Activated T-cell treated with anti-CD3 and anti-CD28 coated beads, Interleukin-2, amount 50 U/mL, for 72 hours (primary cell): Measurements from ENCODE around the gene PQBP1. TPM values are rescaled to one million over a fixed set of nuclear protein-coding genes. Genes with fewer than 3 reads are reported as not detected.
"Not testable (repeated sequence)": the region's sequence is repeated elsewhere in the genome, so short reads cannot be mapped to it uniquely, and the experiment has no call there.

ENCODE experiments used
- ATAC-seq, 2 donors: fragments of 150-1000 bp; cut with Tn5 transposase; replicated peaks in 1 of 2; 2 replicates each; pipeline ENCODE4 v1.10.0; 2021; ENCODE audit warnings: moderate library complexity in 2 of 2, mild to moderate bottlenecking in 1 of 2
- DNase-seq, 2 donors: peaks; one replicate each; pipeline ENCODE4 v3.0.0; 2021 to 2022; ENCODE audit warnings: mixed read lengths in 1 of 2
- H3K27ac Mint-ChIP-seq: one replicate; pipeline ENCODE4 v1.8.0; 2022; ENCODE audit warnings: mild to moderate bottlenecking, moderate library complexity, mixed read lengths
- H3K27me3 Mint-ChIP-seq: one replicate; pipeline ENCODE4 v1.8.0; 2022; ENCODE audit warnings: low read depth, mixed read lengths
- H3K36me3 Mint-ChIP-seq, 2 donors: one replicate each; pipeline ENCODE4 v1.8.0; 2022; ENCODE audit warnings: mixed read lengths in 2 of 2, mild to moderate bottlenecking in 1 of 2; ENCODE audit not compliant: insufficient read depth in 2 of 2
- H3K4me1 Mint-ChIP-seq: one replicate; pipeline ENCODE4 v1.8.0; 2022; ENCODE audit warnings: low read depth, mixed read lengths
- H3K4me3 Mint-ChIP-seq, 2 donors: one replicate each; pipeline ENCODE4 v1.8.0; 2022; ENCODE audit warnings: mild to moderate bottlenecking in 2 of 2, mixed read lengths in 2 of 2, moderate library complexity in 2 of 2
- H3K9me3 Mint-ChIP-seq, 2 donors: one replicate each; pipeline ENCODE4 v1.8.0; 2022; ENCODE audit warnings: mixed read lengths in 2 of 2
- total RNA-seq, 2 donors: library from RNA; stranded (reverse); gene quantifications; one replicate each; pipeline ENCODE4 v1.2.3, GENCODE V29; 2022

The PQBP1 gene, protein sequence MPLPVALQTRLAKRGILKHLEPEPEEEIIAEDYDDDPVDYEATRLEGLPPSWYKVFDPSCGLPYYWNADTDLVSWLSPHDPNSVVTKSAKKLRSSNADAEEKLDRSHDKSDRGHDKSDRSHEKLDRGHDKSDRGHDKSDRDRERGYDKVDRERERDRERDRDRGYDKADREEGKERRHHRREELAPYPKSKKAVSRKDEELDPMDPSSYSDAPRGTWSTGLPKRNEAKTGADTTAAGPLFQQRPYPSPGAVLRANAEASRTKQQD
- 100 to 1,000 TPM; 114 to 125 TPM for total RNA-seq

DNA sequence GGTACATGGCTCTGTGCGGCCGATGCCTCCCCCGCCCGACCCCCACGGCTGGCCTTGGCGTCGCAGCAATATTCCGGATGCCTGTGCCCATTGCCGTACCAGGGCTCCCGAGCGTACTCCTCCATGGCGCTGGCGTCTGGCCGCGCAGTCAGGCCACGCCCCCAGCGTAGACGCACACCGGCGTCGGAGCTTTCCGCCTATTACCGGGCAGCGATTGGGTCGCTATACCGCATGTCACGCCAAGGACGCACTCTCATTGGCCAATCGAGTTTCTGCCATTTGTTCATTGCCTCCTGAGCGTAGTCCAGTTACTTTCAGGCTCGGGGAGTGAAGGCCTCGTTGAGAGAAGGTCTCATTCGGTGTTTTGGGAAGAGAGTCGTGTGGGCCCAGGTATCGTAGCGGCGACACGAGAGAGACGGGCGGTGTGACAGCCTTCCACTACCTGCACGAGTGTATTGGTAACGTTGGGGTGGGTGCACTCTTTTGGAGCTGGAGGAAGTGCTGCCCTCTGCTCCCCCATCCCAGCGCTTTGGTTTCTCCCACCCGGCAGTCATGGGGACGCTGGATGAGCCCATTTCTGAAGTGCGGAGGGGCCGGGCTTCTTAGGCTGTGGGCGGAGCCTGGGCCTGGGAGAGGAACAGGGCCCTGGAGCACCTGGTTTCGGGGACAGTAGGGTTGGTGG, at the start of gene PQBP1, which contains the start of gene TIMM17B:
Gene PQBP1, plus strand, starts transcription at position 306 of the 682 bp plus-strand sequence. CDS start 580 bp downstream, outside the sequence.
Gene TIMM17B, minus strand, starts transcription at position 144 of the 682 bp plus-strand sequence. Its CDS starts 19 bp downstream, at position 125.
- Mint-ChIP-seq H3K27ac (peak within 1 kb of the TSS; percentile 77), H3K4me3 (peak within 1 kb of the TSS; percentile 81 to 82), H3K27me3 (peaks cover 13% of the 10 kb centered on the region), H3K4me1 (peaks cover 28% of the 10 kb centered on the region), H3K36me3 (peaks cover 5 to 10% of the 10 kb centered on the region in 2 donors), H3K9me3 (no peaks in the 10 kb centered on the region)
- peak; percentile 86 to 89 for ATAC-seq
- DNase-seq: peak; percentile 87 to 90

DNA sequence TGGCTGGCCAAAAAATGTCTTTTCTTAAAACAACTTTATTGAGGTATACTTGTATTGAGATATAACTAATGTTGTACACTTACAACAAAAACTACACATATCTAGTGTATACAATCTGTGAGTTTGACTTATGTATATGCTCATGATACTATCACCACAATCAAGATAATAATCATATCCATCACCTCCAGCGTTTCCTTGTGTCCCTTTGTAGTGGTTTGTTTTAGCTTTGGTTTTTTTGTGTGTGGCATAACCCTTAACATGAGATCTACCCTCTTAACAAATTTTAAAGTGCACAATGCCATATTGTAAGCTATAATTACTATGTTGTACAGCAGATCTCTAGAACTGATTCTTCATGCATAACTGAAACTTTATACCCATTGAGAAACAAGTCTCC, 48.9 kb upstream of the PQBP1 start:
- Mint-ChIP-seq H3K9me3 (no peaks in the 10 kb centered on the region), H3K27me3 (peaks cover 33% of the 10 kb centered on the region), H3K4me3 (no peak overlapping the region), H3K4me1 (peaks cover 6% of the 10 kb centered on the region), H3K36me3 (no peaks in the 10 kb centered on the region), H3K27ac (no peak overlapping the region)
- DNase-seq: no peak
- ATAC-seq: no peak

DNA sequence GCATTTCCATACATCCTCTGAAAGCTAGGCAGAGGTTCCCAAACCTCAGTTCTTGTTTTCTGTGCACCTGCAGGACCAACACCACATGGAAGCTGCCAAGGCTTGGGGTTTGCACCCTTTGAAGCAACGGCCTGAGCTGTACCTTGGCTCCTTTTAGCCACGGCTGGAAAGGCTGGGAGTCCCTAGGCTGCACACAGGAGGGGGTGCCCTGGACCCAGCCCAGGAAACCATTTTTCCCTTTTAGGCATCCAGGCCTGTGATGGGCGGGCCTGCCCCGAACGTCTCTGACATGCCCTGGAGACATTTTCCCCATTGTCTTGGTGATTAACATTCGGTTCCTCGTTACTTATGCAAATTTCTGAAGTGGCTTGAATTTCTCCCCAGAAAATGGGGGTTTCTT, 44.9 kb upstream of the PQBP1 start:
- ATAC-seq (no peak), DNase-seq (no peak)
- H3K27ac Mint-ChIP-seq: no peak overlapping the region
- H3K27me3 Mint-ChIP-seq: peaks cover 61% of the 10 kb centered on the region
- H3K4me3 Mint-ChIP-seq: no peak overlapping the region
- H3K36me3 Mint-ChIP-seq: no peaks in the 10 kb centered on the region
- H3K4me1 Mint-ChIP-seq: peaks cover 6% of the 10 kb centered on the region
- H3K9me3 Mint-ChIP-seq: no peaks in the 10 kb centered on the region

DNA sequence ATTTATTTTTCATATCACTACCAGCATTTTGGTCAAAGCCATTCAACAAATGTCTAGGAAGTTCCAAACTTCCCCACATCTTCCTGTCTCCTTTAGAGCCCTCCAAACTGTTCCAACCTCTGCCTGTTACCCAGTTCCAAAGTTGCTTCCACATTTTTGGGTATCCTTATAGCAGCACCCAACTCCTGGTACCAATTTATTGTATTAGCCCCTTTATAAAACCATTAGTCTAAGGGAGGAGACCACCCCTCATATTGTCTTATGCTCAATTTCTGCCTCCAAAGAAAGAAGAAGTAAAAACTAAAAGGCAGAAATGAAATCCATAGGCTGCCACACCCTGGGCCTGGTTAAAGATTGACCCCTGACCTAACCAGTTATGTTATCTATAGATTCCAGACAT, 44.2 kb upstream of the PQBP1 start:
- not testable (repeated sequence) for DNase-seq, H3K36me3 Mint-ChIP-seq, H3K4me3 Mint-ChIP-seq, H3K27ac Mint-ChIP-seq, H3K4me1 Mint-ChIP-seq, ATAC-seq, H3K9me3 Mint-ChIP-seq
- H3K27me3 Mint-ChIP-seq: peaks cover 61% of the 10 kb centered on the region

DNA sequence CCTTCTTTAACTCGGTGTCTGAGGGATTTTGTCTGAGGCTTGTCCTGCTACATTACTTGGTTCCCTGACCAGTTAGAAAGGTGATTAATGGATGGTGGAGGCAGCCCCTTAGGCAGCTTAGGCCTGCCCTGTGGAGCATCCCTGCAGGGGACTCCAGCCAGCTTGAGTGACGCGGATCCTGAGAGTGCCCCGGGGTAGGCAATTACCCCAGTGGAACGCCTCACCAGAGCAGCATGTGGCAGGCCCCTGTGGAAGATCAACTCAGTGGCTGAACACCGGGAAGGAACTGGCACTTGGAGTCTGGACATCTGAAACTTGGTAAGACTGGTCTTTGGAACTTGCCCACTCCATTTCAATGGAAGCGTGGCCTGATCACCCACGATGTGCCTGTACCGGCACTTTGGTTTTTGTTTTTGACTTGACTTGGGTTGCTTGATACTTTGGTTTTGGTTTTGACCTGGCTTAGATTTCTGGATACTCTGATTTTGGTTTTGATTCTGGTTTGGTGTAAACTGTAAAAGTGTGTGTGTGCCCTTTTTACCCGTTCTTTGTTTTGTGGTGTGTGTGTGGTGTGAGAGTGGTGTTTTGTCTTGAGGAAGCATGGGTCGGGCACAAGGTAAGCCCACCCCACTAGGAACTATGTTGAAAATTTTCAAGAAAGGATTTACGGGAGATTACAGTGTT, 43.5 kb upstream of the PQBP1 start:
- H3K4me1 Mint-ChIP-seq, H3K27ac Mint-ChIP-seq, H3K9me3 Mint-ChIP-seq, DNase-seq, H3K36me3 Mint-ChIP-seq, ATAC-seq, H3K4me3 Mint-ChIP-seq: not testable (repeated sequence)
- H3K27me3 Mint-ChIP-seq: peaks cover 55% of the 10 kb centered on the region

DNA sequence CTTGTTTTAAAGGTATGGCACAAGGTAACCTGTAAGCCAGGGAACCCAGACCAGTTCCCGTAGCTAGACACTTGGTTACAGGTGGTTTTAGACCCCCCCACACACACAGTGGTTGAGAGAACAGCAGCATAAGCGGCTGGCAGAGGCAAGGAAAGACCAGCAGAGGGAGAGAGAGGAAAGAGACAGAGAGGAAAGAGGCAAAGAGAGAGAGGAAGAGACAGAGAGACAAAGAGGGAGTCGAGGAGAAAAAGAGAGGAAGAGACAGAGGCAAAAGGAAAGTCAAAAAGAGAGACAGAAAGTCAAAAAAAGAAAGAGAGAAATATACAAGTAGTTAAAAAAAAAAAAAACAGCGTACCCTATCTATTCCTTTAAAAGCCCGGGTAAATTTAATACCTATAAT, 42.8 kb upstream of the PQBP1 start:
- H3K9me3 Mint-ChIP-seq: no peaks in the 10 kb centered on the region
- no peak overlapping the region for H3K4me3 Mint-ChIP-seq
- ATAC-seq: no peak
- H3K4me1 Mint-ChIP-seq: no peaks in the 10 kb centered on the region
- DNase-seq: no peak
- H3K27me3 Mint-ChIP-seq: peaks cover 48% of the 10 kb centered on the region
- no peaks in the 10 kb centered on the region for H3K36me3 Mint-ChIP-seq
- H3K27ac Mint-ChIP-seq: no peak overlapping the region

DNA sequence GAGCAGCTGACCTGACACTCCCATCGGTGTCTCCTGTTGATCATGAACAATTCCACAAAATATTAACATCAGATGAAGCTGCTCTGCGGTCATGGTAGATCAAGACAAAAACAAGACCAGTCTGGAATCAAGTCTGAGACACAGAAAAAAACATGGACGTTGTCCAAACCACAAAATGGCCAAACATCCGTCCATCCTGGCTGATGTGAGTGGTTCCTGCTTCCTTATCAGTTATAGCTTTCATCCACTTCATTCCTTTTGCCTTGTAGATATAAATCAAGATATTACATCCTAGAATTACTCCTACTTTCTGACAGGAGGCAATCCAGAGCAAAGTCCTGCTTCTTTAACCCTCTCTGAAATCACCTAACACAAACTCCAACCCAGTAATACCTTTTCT, 33.5 kb upstream of the PQBP1 start:
- ATAC-seq (no peak), DNase-seq (no peak)
- H3K9me3 Mint-ChIP-seq: no peaks in the 10 kb centered on the region
- peaks cover 24% of the 10 kb centered on the region for H3K27me3 Mint-ChIP-seq
- H3K27ac Mint-ChIP-seq: no peak overlapping the region
- H3K4me3 Mint-ChIP-seq: no peak overlapping the region
- no peaks in the 10 kb centered on the region for H3K36me3 Mint-ChIP-seq
- no peaks in the 10 kb centered on the region for H3K4me1 Mint-ChIP-seq

DNA sequence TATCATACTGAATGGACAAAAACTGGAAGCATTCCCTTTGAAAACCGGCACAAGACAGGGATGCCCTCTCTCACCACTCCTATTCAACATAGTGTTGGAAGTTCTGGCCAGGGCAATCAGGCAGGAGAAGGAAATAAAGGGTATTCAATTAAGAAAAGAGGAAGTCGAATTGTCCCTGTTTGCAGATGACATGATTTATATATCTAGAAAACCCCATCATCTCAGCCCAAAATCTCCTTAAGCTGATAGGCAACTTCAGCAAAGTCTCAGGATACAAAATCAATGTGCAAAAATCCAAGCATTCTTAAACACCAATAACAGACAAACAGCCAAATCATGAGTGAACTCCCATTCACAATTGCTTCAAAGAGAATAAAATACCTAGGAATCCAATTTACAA, 25.7 kb upstream of the PQBP1 start:
- not testable (repeated sequence) for H3K9me3 Mint-ChIP-seq, H3K36me3 Mint-ChIP-seq, H3K4me3 Mint-ChIP-seq, H3K27ac Mint-ChIP-seq, ATAC-seq, DNase-seq, H3K4me1 Mint-ChIP-seq
- H3K27me3 Mint-ChIP-seq: peaks cover 60% of the 10 kb centered on the region

DNA sequence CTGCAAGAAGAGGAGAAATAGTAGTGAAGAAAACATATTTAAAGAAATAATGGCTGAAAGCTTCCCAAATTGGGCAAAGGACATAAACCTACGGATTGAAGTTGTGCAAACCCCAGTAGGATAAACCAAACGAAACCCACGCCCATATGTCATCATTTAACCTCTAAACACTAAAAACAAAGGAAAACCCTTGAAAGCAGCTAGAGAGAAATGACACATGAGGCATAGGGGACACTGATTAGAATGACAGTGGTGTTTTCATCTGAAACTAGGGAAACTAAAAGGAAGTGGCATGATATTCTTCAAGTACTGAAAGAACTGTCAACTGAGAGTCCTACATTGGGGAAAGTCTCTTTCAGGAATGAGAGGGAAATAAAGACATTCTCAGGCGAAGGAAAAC, 20.8 kb upstream of the PQBP1 start:
- H3K36me3 Mint-ChIP-seq, H3K27ac Mint-ChIP-seq, H3K9me3 Mint-ChIP-seq, H3K4me3 Mint-ChIP-seq, H3K4me1 Mint-ChIP-seq, ATAC-seq, DNase-seq: not testable (repeated sequence)
- peaks cover 37% of the 10 kb centered on the region for H3K27me3 Mint-ChIP-seq

DNA sequence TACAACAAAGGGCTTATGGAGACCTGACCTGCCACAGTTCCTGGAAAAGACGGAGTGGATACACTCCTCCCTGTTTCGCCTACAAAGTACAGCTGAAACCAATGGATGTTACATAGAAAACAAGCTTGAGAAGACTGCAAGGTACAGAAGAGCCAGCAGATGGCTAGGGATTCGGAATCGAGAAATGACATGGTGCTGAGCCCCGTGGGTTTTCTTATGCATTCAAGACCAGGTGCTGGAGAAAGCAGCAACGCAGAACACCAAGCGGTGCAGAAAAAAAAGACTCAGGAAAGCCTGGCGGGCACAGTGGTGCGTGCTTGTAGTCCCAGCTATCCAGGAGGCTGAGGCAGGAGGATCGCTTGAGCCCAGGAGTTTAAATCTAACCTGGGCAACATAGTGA, 14.0 kb upstream of the PQBP1 start:
- Mint-ChIP-seq H3K27me3 (peaks cover 11% of the 10 kb centered on the region), H3K9me3 (no peaks in the 10 kb centered on the region), H3K27ac (no peak overlapping the region), H3K36me3 (no peaks in the 10 kb centered on the region), H3K4me1 (no peaks in the 10 kb centered on the region), H3K4me3 (no peak overlapping the region)
- ATAC-seq (no peak), DNase-seq (no peak)

DNA sequence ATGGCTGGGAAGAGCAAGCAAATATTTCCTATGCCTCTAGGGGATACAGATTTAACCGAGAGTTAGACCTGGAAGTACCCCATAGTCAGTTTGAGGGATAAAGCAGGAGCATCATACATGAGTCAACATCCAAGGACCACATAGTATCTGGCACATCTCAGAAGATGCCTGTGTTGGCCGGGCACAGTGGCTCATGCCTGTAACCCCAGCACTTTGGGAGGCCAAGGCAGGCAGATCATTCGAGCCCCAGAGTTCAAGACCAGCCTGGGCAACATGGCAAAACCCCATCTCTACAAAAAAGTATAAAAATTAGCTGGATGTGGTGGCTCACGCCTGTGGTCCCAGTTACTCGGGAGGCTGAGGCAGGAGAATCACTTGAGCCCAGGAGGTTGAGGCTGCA, 11.1 kb upstream of the PQBP1 start:
- DNase-seq, H3K9me3 Mint-ChIP-seq, ATAC-seq, H3K4me3 Mint-ChIP-seq, H3K27ac Mint-ChIP-seq, H3K36me3 Mint-ChIP-seq: not testable (repeated sequence)
- Mint-ChIP-seq H3K27me3 (peaks cover 16% of the 10 kb centered on the region), H3K4me1 (peaks cover 11% of the 10 kb centered on the region)

DNA sequence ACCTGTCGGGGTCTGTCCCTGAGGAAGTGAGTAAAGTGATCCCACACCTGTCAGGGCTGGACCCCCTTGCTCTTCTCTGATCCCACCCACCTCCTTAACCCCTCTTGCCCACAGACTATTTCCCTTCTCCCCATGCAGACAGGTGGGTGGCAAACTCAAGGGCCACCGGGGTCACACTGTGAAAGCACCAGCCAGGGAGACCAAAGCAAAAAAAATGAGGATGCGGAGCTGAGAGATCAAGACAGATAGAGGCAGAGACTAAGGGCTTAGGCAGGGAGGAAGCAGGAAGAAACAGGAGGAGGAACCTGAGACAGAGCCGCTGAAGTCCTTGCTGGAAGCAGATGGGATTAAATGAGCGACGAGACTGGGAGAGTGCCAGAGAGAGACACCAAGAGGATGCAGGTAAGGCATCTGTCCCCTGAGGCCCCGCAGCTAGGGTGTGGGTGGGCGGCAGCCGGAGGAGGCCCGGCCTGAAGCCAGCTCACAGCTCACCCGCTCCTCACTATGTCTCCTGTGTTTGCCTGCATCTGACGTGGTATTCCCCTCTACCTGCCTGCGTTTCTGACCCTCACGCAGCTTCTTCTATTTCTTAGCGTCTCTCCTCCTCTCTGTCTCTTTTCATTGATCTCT, 7.3 kb upstream of the PQBP1 start:
- DNase-seq (peak in 1 of 2 donors; percentile 31), ATAC-seq (peak in 1 of 2 donors; percentile 16)
- Mint-ChIP-seq H3K9me3 (no peaks in the 10 kb centered on the region), H3K27me3 (peaks cover 24% of the 10 kb centered on the region), H3K27ac (peak overlapping the region; percentile 73), H3K36me3 (peaks cover 0 to 2% of the 10 kb centered on the region in 2 donors), H3K4me3 (peak overlapping the region; percentile 86 to 90), H3K4me1 (peaks cover 21% of the 10 kb centered on the region)

DNA sequence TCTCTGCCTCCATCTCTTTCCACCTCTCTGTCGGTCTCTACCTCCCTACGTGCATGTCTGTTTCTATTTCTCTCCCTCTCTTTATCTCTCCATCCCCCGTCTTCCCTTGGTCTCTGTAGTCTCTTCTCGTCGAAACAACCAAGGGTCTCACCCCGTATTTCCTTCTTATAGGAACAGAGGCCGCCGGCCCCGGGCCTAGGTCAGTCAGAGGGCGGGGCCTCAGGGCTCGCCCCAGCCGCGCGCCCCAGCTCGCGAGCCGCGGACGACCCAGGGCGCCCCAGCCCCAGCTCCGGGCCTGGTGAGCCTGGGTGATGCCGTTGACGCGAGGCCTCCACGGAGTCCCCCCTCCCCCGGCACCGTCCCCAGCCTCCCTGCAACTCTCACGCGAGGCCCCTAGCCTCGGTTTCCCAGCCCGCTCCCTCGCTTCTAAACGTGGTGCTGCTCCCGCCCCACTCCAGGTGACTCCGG, 6.8 kb upstream of the PQBP1 start:
- Mint-ChIP-seq H3K27ac (peak overlapping the region; percentile 73), H3K27me3 (peaks cover 24% of the 10 kb centered on the region), H3K4me3 (peak overlapping the region; percentile 86 to 90), H3K4me1 (peaks cover 26% of the 10 kb centered on the region), H3K36me3 (peaks cover 0 to 2% of the 10 kb centered on the region in 2 donors), H3K9me3 (no peaks in the 10 kb centered on the region)
- peak; percentile 35 to 42 for DNase-seq
- ATAC-seq: peak; percentile 58 to 65
